MCF 10A (cell line): ENCODE results near the gene OR51T1. TPM values are rescaled to one million over a fixed set of nuclear protein-coding genes. Genes with fewer than 3 reads are reported as not detected.

Source experiments
- Bru-seq: library from RNA; stranded (reverse); fragments of 400-500 nt; gene quantifications from one replicate; lab custom pipeline; 2021; lab: Mats Ljungman, UMichigan
- BruChase-seq, 2 experiments: library from RNA; stranded (reverse); fragments of 400-500 nt; gene quantifications; one replicate each; lab custom pipeline; 2021; lab: Mats Ljungman, UMichigan
- BruUV-seq: library from RNA; stranded (reverse); fragments of 400-500 nt; replicated peaks from 2 replicates; lab custom pipeline; 2021; lab: Mats Ljungman, UMichigan
- CTCF ChIA-PET: fragments of 300-600 bp; sonication (Branson Sonifier 250); formaldehyde crosslinking; extraction: SDS; loops from one replicate; lab custom pipeline; 2021; ENCODE audit warnings: antibody characterized with exemption, inconsistent platforms; lab: Yijun Ruan, JAX
- POLR2A ChIA-PET: fragments of 300-600, 350-650 bp; sonication (Branson Sonifier 250); formaldehyde crosslinking; extraction: SDS; loops from one replicate; lab custom pipeline; 2020; ENCODE audit warnings: antibody characterized with exemption, inconsistent platforms; lab: Yijun Ruan, JAX
- DNase-seq: peaks from one replicate; pipeline ENCODE4 v3.0.0-alpha.2; 2018; ENCODE audit not compliant: unreplicated experiment
- H3K27ac Mint-ChIP-seq: one replicate; pipeline ENCODE4 v1.8.0; 2022; ENCODE audit warnings: mild to moderate bottlenecking, low read depth, mixed read lengths; ENCODE audit not compliant: unreplicated experiment
- H3K27me3 Mint-ChIP-seq: one replicate; pipeline ENCODE4 v1.8.0; 2022; ENCODE audit warnings: mixed read lengths; ENCODE audit not compliant: insufficient read depth, unreplicated experiment
- H3K36me3 Mint-ChIP-seq: one replicate; pipeline ENCODE4 v1.8.0; 2022; ENCODE audit warnings: mild to moderate bottlenecking, moderate library complexity, mixed read lengths; ENCODE audit not compliant: insufficient read depth, unreplicated experiment
- H3K4me1 Mint-ChIP-seq: one replicate; pipeline ENCODE4 v1.8.0; 2022; ENCODE audit warnings: mixed read lengths; ENCODE audit not compliant: insufficient read depth, unreplicated experiment
- H3K4me3 Mint-ChIP-seq: one replicate; pipeline ENCODE4 v1.8.0; 2022; ENCODE audit warnings: mild to moderate bottlenecking, moderate library complexity, mixed read lengths; ENCODE audit not compliant: unreplicated experiment
- H3K9me3 Mint-ChIP-seq: one replicate; pipeline ENCODE4 v1.8.0; 2022; ENCODE audit warnings: mixed read lengths; ENCODE audit not compliant: unreplicated experiment
- intact Hi-C: fragments of 100-400 bp; cut with micrococcal nuclease; formaldehyde crosslinking; loops from 2 replicates; pipeline ENCODE4 v1.14.1; 2022
- long read RNA-seq: library from polyadenylated mRNA; stranded (forward); transcript quantifications from one replicate; pipeline ENCODE4 v2.0.0, GENCODE V29; 2022
- total RNA-seq: library from RNA; stranded (reverse); gene quantifications from 2 replicates; pipeline ENCODE4 v1.2.3, GENCODE V29; 2022
- TF ChIP-seq, protein P1 (sequence below): fragments of 200-600 bp; IDR thresholded peaks from one replicate; pipeline ENCODE4 v1.8.0; 2022; ENCODE audit warnings: antibody characterized with exemption, mild to moderate bottlenecking; ENCODE audit not compliant: unreplicated experiment

OR51T1 gene, protein sequence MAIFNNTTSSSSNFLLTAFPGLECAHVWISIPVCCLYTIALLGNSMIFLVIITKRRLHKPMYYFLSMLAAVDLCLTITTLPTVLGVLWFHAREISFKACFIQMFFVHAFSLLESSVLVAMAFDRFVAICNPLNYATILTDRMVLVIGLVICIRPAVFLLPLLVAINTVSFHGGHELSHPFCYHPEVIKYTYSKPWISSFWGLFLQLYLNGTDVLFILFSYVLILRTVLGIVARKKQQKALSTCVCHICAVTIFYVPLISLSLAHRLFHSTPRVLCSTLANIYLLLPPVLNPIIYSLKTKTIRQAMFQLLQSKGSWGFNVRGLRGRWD
- total RNA-seq (not detected in 2 replicates), Bru-seq, nascent RNA (not detected), BruChase-seq, experiment 1, labeled RNA remaining after a 6-hour chase (not detected), BruChase-seq, experiment 2, labeled RNA remaining after a 2-hour chase (not detected)
- long read RNA-seq = 0 reads

- CTCF ChIA-PET = interaction anchor here (0.6 kb wide), 1 partner anchor 1524 kb away, joined by 4 read pairs; no protein-coding TSS in a partner anchor
- no TSS peak for BruUV-seq
These were observed at the start of gene OR51T1 for GRCh38 chr11:4881860-4882500. TSS of gene OR51T1 (plus strand) at chr11:4881900. CDS start at chr11:4881900, 0 bp downstream.

DNA sequence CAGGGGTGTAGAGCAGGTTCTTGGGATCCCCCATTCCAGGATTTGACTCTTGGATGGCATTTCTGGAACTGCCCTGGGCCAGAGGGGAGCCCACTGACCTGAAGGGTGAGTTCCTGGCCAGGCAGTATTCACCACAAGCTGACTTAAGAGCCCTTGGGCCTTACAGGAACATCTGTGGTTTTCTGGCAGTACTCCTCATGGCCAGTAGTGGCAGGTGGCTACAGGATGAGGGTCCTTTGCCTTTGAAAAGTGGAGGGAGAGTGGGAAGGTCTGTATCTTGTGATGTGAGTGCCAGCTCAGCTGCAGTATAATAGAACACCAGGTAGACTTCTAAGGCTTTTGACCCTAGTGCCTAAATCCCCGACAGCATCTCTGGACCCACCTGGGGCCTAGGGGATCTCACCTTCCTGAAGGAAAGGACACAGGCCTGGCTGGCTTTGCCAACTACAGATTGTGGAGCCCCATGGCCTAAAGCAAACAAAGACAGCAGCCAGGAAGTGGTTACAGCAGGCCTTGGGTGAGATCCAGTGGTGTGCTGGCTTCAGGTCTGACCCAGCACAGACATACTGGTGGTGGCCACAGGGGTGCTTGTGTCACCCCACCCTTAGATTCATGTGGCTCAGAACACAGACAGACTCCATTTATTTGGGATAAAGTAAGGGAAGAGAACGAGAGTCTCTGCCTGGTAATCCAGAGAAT, 41.7 kb upstream of the OR51T1 start:
- no peaks in the 10 kb centered on the region for H3K27me3 Mint-ChIP-seq
- H3K9me3 Mint-ChIP-seq = no peaks in the 10 kb centered on the region
- H3K36me3 Mint-ChIP-seq = no peaks in the 10 kb centered on the region
- no TSS peak for BruUV-seq
- no peak overlapping the region for H3K27ac Mint-ChIP-seq
- no peak overlapping the region for H3K4me3 Mint-ChIP-seq
- H3K4me1 Mint-ChIP-seq = no peaks in the 10 kb centered on the region
- TF ChIP-seq, protein P1, sequence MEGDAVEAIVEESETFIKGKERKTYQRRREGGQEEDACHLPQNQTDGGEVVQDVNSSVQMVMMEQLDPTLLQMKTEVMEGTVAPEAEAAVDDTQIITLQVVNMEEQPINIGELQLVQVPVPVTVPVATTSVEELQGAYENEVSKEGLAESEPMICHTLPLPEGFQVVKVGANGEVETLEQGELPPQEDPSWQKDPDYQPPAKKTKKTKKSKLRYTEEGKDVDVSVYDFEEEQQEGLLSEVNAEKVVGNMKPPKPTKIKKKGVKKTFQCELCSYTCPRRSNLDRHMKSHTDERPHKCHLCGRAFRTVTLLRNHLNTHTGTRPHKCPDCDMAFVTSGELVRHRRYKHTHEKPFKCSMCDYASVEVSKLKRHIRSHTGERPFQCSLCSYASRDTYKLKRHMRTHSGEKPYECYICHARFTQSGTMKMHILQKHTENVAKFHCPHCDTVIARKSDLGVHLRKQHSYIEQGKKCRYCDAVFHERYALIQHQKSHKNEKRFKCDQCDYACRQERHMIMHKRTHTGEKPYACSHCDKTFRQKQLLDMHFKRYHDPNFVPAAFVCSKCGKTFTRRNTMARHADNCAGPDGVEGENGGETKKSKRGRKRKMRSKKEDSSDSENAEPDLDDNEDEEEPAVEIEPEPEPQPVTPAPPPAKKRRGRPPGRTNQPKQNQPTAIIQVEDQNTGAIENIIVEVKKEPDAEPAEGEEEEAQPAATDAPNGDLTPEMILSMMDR = no peak
- CTCF ChIA-PET = no interaction called here
- intact Hi-C loops = no loop called here
- no peak for DNase-seq
- POLR2A ChIA-PET = no interaction called here

More at GRCh38 chr11:4881860-4882500, at the start of gene OR51T1:
- intact Hi-C loops = no loop called here
- TF ChIP-seq, protein P1 = no peak
- no peak for DNase-seq
- POLR2A ChIA-PET = interaction anchor here (0.7 kb wide), 1 partner anchor 64 kb away, joined by 3 read pairs; no protein-coding TSS in a partner anchor
- H3K9me3 Mint-ChIP-seq = no peaks in the 10 kb centered on the region
- no peaks in the 10 kb centered on the region for H3K36me3 Mint-ChIP-seq
- no peak within 1 kb of the TSS for H3K27ac Mint-ChIP-seq
- peaks cover 46% of the 10 kb centered on the region for H3K27me3 Mint-ChIP-seq
- H3K4me3 Mint-ChIP-seq = no peak within 1 kb of the TSS
- no peaks in the 10 kb centered on the region for H3K4me1 Mint-ChIP-seq

- POLR2A ChIA-PET = no interaction called here
- DNase-seq = no peak
- BruUV-seq = no TSS peak
- Mint-ChIP-seq H3K27ac (no peak within 1 kb of the TSS), H3K4me1 (no peaks in the 10 kb centered on the region), H3K36me3 (no peaks in the 10 kb centered on the region), H3K4me3 (no peak within 1 kb of the TSS), H3K27me3 (peaks cover 11% of the 10 kb centered on the region), H3K9me3 (no peaks in the 10 kb centered on the region)
- CTCF ChIA-PET = no interaction called here
- TF ChIP-seq, protein P1 = no peak
- intact Hi-C loops = no loop called here
These were observed 32.7 kb upstream of the OR51T1 start, which contains the start of gene OR51S1 for GRCh38 chr11:4848908-4849532. TSS of gene OR51S1 (minus strand) at chr11:4849208. CDS start at chr11:4849208, 0 bp downstream.
